Activated T-helper 1 cell treated with Interleukin-2 at 50 U/mL for 16 hours (primary cell): ENCODE data around the gene CYLD.

Experiments
- DNase-seq: peaks from one replicate; pipeline ENCODE4 v3.0.0-alpha.2; 2020; ENCODE audit warnings: low read depth

The CYLD gene

GRCh38 chr16:50740736-50741135, 1.1 kb upstream of the CYLD start:
- no peak for DNase-seq

DNA sequence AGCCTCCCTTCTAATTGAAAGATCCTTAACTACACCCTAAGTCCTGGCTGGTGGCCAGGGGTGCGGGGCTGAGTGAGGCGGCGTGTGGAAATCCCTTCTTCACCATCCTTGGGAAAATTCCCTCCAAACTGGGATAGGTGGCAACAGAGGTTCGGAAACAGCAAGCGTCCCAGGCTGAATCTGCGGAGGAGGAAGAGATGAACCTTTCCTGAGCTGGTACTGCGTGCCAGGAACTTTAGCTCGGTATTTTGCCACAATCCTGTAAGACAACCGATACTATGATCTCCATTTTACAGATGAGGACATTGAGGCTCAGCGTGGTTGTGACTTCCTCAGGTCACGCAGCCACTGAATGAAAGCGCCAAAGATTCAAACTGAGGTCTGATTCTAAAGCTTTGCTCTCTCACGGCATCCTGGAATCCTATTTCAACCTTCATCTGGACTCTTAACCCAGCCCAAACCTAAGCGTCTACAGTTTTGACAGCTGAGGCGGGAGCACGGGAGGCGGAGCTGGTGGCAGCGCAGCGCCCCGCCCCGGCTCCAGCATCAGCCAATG, 583 bp upstream of the CYLD start:
- no peak for DNase-seq

DNA sequence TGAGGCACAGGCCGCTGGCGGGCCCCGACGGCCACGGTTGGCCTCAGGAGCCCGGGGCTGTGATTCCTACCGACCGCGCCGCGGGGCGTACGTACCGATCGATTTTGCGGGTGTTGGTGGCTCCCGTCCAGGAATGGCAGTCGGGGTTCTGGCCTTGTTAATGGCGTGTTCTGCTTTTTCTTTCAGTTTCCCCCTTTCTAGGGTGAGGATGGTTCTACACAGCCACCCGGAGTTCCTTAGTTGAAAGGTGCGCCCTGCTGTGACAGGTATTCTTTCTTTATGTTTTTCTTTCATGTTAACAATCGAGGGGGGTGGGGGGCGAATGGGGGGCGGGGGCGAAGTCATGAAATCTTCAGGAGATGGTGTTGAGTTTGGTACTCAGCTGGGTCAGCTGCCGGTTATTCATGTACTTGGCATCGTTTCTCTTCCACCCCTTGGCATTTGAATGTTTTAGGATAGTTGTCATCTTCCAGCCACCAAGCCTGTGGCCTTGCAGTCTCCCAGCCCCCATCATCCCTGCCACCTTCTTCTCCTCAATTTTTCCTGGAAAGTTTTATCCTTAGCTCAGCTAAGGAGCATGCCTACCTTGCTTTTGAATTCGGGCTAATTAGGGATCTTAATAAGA, 802 bp downstream of the CYLD start:
- DNase-seq = peak; percentile 22

GRCh38 chr16:50743581-50744225, 1.8 kb downstream of the CYLD start:
- DNase-seq = no peak

DNA sequence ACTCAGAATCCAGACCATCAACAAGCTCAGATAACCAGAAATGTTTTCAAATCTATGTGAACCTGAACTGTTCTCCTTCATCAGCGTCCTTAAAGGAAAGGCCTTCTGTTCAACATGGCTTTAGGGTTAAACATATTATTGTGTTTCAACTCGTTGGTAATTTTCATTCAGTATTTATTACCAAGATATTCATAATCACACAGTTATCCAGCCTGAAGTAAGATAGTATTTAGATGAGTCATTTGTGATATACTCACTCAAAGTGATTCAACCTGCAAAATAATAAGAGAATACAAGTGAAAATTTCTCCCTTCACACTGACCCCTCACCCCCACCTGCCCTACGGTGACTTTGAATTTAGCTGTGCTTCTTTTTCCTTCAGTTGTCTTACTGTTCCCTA, 3.0 kb downstream of the CYLD start:
- DNase-seq = no peak

GRCh38 chr16:50745940-50746339, 4.1 kb downstream of the CYLD start:
- DNase-seq = no peak

- no peak for DNase-seq
Observed at GRCh38 chr16:50747207-50747956, 5.5 kb downstream of the CYLD start.

DNA sequence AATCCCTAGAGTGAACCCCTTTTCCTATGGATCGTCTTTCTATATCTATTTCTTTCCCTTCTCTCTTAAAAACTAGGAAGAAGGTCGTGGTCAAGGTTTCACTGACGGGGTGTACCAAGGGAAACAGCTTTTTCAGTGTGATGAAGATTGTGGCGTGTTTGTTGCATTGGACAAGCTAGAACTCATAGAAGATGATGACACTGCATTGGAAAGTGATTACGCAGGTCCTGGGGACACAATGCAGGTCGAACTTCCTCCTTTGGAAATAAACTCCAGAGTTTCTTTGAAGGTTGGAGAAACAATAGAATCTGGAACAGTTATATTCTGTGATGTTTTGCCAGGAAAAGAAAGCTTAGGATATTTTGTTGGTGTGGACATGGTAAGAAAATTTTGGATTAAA, 9.6 kb downstream of the CYLD start:
- DNase-seq = no peak

GRCh38 chr16:50752471-50753235, 10.8 kb downstream of the CYLD start:
- DNase-seq = no peak

DNA sequence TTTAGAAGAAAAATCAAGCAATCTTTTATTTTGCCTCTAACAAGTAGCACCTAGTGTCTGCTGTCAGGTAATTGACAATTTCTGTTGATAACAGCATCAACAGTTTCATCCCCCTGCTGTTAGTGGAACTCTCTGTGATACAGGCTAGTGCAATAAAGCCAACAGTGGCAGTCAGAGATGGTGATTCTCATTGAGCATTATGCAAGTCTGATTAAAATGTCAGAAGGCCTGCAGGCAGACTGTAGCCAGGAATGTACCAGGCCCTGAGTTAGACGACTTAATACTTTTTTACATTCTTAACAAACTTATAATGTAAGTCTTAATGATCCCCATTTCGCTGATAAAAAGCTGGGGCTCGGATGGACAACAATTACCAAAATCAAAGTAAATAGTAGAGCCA, 14.6 kb downstream of the CYLD start:
- DNase-seq = no peak

DNA sequence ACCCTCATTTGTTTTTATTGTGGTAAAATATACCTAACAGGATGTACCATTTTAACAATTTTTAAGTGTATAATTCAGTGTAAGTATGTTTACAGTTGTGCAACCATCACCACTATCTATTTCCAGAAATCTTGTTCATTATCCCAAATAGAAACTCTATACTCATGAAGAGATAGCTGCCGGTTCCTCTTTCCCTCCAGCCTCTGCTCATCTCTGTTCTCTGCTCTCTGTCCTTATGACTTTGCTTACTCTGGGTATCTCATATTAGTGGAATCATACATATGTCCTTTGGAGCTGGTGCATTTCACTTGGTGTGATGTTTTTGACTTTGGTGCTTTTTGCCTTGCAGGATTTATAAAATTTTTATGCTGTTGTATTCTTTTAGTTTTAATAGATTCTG, 19.4 kb downstream of the CYLD start:
- DNase-seq = no peak

GRCh38 chr16:50762241-50762640, 20.4 kb downstream of the CYLD start:
- DNase-seq = no peak

GRCh38 chr16:50763211-50763610, 21.3 kb downstream of the CYLD start:
- no peak for DNase-seq

GRCh38 chr16:50765260-50765659, 23.4 kb downstream of the CYLD start:
- no peak for DNase-seq

DNA sequence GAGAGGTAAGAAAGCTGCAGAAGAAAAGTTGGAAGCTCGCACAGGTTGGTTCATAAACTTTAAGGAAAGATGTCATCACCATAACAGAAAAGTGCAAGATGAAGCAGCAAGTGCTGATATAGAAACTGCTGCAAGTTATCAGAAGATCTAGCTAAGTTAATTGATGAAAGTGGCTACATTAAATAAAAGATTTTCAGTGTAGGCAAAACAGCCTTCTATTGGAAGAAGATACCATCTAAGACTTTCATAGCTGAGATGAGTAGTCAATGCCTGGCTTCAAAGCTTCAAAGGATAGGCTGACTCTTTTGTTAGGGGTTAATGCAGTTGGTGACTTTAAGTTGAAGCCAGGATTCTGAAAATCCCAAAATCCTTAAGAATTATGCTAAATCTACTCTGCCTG, 24.0 kb downstream of the CYLD start:
- no peak for DNase-seq

GRCh38 chr16:50767197-50767596, 25.3 kb downstream of the CYLD start:
- DNase-seq = no peak

DNA sequence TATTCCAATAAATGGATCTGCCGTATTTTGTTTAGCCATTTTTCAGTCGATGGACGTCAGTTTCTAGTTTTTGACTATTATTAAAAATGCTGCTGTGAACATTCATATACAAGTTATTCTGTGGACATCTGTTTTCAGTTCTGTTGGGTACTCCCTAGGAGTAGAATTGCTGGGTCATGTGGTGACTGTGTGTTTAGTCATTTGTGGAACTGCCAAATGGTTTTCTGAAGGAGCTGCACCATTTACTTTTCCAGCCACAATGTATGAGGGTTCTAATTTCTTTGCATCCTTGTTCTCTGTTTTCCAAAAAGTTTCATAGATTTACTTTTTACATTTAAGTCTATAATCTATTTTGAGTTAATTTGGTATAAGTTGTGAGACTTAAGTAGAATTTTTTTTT, 29.5 kb downstream of the CYLD start:
- DNase-seq = no peak

- DNase-seq = no peak
Observed at GRCh38 chr16:50774405-50774804, 32.5 kb downstream of the CYLD start.

DNA sequence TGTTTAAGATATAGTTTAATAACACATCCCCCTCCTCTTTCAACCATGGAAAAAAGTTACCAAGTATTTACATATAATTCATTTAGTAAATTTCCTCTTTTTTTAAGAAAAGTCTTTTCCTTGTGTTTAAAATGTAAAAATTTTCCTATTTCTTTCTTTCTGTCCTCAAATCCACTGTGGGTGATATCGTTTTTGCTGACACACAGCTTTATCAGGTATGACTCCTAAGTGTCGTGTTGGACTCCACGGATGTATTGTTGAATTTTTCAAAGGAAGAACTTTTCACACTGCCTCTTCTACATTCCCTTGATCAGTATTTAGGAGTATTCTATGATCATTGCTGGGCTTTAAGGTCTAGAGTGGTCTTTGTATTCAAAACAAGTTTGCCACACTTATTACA, 33.1 kb downstream of the CYLD start:
- no peak for DNase-seq

GRCh38 chr16:50776037-50776436, 34.2 kb downstream of the CYLD start:
- no peak for DNase-seq

DNA sequence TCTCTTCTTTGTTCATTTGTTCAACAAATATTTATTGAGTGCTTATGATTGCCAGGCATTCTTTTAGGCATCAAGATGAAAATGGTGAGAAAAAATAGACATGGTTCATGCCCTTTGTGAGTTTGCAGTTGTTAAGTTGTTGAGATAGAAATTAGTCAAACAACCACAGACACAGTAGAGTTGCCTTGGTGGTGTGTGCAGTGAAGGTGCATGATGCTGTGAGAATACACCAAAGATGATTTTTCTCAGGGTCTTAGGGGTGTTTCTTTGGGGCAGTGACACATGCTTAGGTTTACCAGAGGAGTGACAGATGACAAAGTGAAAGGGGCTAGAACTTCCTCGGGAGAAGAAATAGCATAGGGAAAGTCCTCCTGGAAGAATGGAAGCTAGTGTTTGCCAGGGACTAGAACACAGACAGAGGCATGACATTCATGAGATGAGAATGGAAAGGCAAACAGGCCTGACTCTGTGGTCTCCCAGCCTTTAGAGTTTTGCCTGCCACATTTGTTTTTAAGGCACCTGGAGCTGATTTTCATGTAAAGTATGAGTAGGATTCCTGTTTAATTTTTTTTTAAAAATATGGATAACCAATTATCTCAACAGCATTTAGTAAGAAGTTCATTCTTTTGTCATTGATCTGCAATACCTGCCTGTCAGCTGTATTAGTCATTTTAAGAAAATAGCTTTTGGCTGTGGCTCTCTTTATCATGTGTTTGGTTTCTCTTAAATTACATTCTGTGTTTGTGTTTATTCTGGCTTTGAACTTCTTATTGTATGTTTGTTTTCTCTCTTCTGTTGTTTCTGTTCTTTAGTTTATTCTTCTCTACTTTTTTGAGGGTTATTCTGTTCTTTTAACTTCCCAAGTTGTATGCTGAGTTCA, 36.6 kb downstream of the CYLD start:
- DNase-seq = no peak
